GM18951 (cell line): Measurements from ENCODE around the gene HOXC10.

Experiments
- POLR2A ChIP-seq: IDR thresholded peaks from 4 replicates; pipeline ENCODE4 v1.6.1; 2011; ENCODE audit warnings: mild to moderate bottlenecking; ENCODE audit not compliant: insufficient read length, insufficient read depth; ENCODE audit errors: extremely low read depth
- in situ Hi-C: fragments of 300-500 bp; cut with MboI; formaldehyde crosslinking; loops from one replicate; pipeline ENCODE4 v1.12.0; 2022; ENCODE audit warnings: low sequenced_read_pairs, mixed read lengths, inconsistent platforms; ENCODE audit not compliant: unreplicated experiment

Gene HOXC10

GRCh38 chr12:54014377-54015017, 29.6 kb downstream of the HOXC10 start:
- in situ Hi-C loops, result loop anchor here (25.0 kb wide), 1 partner anchor 348 kb away; the partner anchor contains the start of gene GPR84
- TF ChIP-seq POLR2A, result no peak

GRCh38 chr12:54015018-54015931, 30.3 kb downstream of the HOXC10 start:
- no peak for TF ChIP-seq POLR2A
- in situ Hi-C loops, result loop anchor here (25.0 kb wide), 1 partner anchor 347 kb away; the partner anchor contains the start of gene GPR84

GRCh38 chr12:54016051-54016450, 31.1 kb downstream of the HOXC10 start:
- in situ Hi-C loops, result loop anchor here (25.0 kb wide), 1 partner anchor 346 kb away; the partner anchor contains the start of gene GPR84
- no peak for TF ChIP-seq POLR2A

- in situ Hi-C loops, result loop anchor here (25.0 kb wide), 1 partner anchor 346 kb away; the partner anchor contains the start of gene GPR84
- no peak for TF ChIP-seq POLR2A
Measured at GRCh38 chr12:54016478-54016964, 31.6 kb downstream of the HOXC10 start.

- no peak for TF ChIP-seq POLR2A
- in situ Hi-C loops, result loop anchor here (25.0 kb wide), 1 partner anchor 345 kb away; the partner anchor contains the start of gene GPR84
Measured at GRCh38 chr12:54017027-54017788, 32.3 kb downstream of the HOXC10 start.

DNA sequence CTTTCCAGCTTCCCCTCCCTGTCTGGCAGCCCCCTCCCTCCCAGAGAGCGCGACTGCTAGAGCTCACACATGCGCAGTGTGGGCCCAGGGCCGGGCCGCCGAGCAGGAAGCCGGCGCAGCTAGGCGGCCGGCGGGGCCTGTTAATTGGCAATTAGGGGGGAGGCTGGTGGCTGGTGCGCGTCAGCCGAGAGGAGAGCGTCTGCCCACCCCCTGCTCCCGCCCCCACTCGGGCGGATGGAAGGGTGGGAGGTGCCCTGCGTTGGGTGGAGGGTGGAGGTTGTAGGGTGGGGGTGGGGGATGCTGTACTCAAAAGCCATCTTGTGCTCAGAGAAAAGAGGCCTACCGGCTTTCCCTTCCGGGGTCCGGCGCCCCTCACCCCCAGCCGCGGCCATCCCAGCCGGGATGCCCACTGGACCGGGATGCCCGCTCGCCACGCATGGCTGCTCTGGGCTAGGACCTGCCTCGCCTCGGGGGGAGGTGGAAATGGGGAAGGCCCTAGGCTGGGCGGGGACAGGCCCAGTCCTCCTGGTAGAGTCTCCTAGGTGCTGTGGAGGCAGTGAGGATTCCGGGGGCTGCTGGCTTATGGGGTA, 33.0 kb downstream of the HOXC10 start:
- in situ Hi-C loops, result loop anchor here (25.0 kb wide), 1 partner anchor 344 kb away; the partner anchor contains the start of gene GPR84
- TF ChIP-seq POLR2A, result peak; percentile 60

- in situ Hi-C loops, result loop anchor here (25.0 kb wide), 1 partner anchor 344 kb away; the partner anchor contains the start of gene GPR84
- no peak for TF ChIP-seq POLR2A
Measured at GRCh38 chr12:54018468-54018984, 33.6 kb downstream of the HOXC10 start.

DNA sequence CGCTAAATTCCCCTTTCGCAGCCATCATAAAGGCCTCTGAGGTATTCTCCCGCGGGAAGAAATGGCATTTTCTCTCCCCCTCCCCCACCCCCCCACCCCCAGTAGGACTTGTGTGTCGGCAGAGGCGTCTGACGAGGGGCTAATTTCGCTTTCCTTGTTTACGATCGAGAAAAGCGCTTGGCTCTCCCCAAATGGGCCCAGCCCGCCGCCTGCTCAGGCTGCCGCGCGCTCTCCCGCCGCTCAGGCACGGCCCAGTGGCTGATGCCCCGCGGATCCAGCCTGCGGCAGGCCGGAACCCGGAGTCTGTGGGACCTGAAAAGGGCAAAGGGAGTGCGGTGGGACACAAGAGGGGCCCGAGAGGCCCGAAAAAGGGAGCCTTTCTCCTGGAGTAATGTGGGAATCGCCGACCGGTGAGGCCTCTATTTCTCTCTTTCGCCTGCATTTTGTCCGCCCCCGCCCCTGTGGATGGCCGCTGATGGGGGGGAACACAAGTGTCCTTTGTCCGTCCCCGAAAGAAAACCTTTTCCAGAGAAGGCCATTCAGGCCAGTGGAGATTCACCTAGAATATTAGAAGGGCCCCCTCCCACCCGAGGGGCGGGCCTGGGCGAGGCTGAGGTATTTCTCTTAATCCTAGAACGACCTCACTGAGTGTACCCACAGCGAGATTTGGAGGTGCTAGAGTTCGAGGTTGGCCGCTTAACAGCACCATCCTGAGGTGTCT, 34.3 kb downstream of the HOXC10 start:
- TF ChIP-seq POLR2A, result no peak
- in situ Hi-C loops, result loop anchor here (25.0 kb wide), 1 partner anchor 343 kb away; the partner anchor contains the start of gene GPR84

GRCh38 chr12:54019924-54020590, 35.1 kb downstream of the HOXC10 start:
- no peak for TF ChIP-seq POLR2A
- in situ Hi-C loops, result loop anchor here (25.0 kb wide), 1 partner anchor 342 kb away; the partner anchor contains the start of gene GPR84

DNA sequence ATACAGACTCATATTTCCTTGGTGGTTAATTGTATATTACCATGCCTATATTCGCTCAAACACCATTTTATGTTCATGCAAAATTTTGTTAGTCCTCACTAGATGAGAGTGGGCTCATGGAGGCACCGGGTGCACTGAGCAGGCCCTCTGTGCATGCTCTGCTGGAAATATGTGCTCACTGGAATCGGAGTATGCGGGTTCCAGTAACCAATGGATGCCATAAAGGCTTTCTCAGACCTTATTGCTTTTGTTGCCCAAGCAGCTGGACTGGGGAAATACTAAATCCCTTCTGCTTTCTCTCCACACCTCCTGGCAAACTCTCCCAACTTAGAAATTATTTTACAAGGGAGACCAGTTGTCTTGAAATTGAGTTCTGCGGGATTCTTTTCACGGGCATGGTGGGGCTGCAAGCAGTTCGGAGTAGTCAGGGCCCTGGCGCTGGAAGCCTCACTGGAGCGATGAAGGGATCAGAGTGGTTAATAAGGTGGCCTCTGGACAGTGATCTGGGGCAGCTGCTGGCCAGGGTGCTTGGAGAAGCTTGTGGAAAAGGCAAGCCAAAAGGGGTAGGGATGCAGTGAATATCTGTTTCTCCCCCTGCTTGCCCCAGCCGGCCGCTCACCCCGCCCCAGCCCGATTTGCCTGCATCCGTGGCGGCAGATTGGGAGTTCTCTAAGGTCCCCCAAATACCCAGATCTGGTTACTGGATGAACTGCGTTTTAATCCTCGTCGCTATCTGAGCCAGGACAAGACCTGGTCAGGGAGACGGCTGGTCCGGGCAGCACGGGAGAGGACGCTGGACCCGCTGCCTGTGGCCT, 35.9 kb downstream of the HOXC10 start:
- no peak for TF ChIP-seq POLR2A
- in situ Hi-C loops, result loop anchor here (25.0 kb wide), 1 partner anchor 342 kb away; the partner anchor contains the start of gene GPR84
